Suprapubic skin (tissue), 4 donors: ENCODE measurements around the gene CNEP1R1. TPM values are rescaled to one million over a fixed set of nuclear protein-coding genes. Genes with fewer than 3 reads are reported as not detected.
A peak's percentile ranks its signal among the peaks of the same experiment; 100 is the strongest.

Experiments
- DNase-seq, 2 donors: peaks; one replicate each; pipeline ENCODE4 v3.0.0-alpha.2; 2019; ENCODE audit warnings: low spot score in 2 of 2
- H3K27ac ChIP-seq: fragments of 200-600 bp; sonication (generic); one replicate; pipeline ENCODE4 v1.5.1; 2019
- H3K27me3 ChIP-seq: fragments of 200-600 bp; sonication (generic); one replicate; pipeline ENCODE4 v1.5.1; 2019
- H3K36me3 ChIP-seq: fragments of 200-600 bp; sonication (generic); one replicate; pipeline ENCODE4 v1.5.1; 2019
- H3K4me1 ChIP-seq: fragments of 200-600 bp; sonication (generic); one replicate; pipeline ENCODE4 v1.5.1; 2019
- H3K4me3 ChIP-seq: fragments of 200-600 bp; sonication (generic); one replicate; pipeline ENCODE4 v1.5.1; 2019; ENCODE audit warnings: mild to moderate bottlenecking
- H3K9me3 ChIP-seq: fragments of 200-600 bp; sonication (generic); one replicate; pipeline ENCODE4 v1.5.1; 2019
- EP300 ChIP-seq: sonication (generic); formaldehyde crosslinking; IDR thresholded peaks from one replicate; pipeline ENCODE4 v1.6.1; 2017; ENCODE audit warnings: antibody characterized with exemption
- POLR2A ChIP-seq, 2 donors: fragments of 450-650 bp; IDR thresholded peaks; one replicate each; pipeline ENCODE4 v1.6.1; 2017; ENCODE audit warnings: antibody characterized with exemption in 2 of 2, mild to moderate bottlenecking in 2 of 2, moderate library complexity in 2 of 2
- POLR2AphosphoS5 ChIP-seq, 3 donors: sonication (generic); formaldehyde crosslinking; IDR thresholded peaks; one replicate each; pipeline ENCODE4 v1.6.1; 2017; ENCODE audit warnings: antibody characterized with exemption in 3 of 3
- WGBS: methylation state at CpG from one replicate; pipeline ENCODE4 v1.1.5; 2018; 5-methylcytosine and 5-hydroxymethylcytosine counted together
- total RNA-seq, 4 donors: library from RNA; depleted of rRNA; stranded (reverse); fragments of >200 nt; gene quantifications; one replicate each; pipeline ENCODE4 v1.1.0, GENCODE V29; 2016
- TF ChIP-seq, protein P1 (sequence below), 2 donors: fragments of 200-600 bp in 1 of 2; fragments of 450-650 bp in 1 of 2; sonication (generic) in 1 of 2; IDR thresholded peaks; one replicate each; pipeline ENCODE4 v1.5.1; 2016 to 2019; ENCODE audit warnings: antibody characterized with exemption in 2 of 2, mild to moderate bottlenecking in 1 of 2, moderate library complexity in 1 of 2

The CNEP1R1 gene
- total RNA-seq, 4 donors from 2014 or later: 13.5 to 24.6 (median 16.5) TPM

- Histone ChIP-seq H3K4me3 (peak overlapping the region; percentile 18), H3K9me3 (no peaks in the 10 kb centered on the region), H3K27me3 (no peaks in the 10 kb centered on the region), H3K4me1 (peaks cover 3% of the 10 kb centered on the region), H3K36me3 (no peaks in the 10 kb centered on the region), H3K27ac (no peak overlapping the region)
- WGBS: 61% methylated on average over 13 of the region's 17 CpGs
- TF ChIP-seq POLR2A (IDR thresholded peaks at IDR 0.05): no peak
- TF ChIP-seq, protein P1, sequence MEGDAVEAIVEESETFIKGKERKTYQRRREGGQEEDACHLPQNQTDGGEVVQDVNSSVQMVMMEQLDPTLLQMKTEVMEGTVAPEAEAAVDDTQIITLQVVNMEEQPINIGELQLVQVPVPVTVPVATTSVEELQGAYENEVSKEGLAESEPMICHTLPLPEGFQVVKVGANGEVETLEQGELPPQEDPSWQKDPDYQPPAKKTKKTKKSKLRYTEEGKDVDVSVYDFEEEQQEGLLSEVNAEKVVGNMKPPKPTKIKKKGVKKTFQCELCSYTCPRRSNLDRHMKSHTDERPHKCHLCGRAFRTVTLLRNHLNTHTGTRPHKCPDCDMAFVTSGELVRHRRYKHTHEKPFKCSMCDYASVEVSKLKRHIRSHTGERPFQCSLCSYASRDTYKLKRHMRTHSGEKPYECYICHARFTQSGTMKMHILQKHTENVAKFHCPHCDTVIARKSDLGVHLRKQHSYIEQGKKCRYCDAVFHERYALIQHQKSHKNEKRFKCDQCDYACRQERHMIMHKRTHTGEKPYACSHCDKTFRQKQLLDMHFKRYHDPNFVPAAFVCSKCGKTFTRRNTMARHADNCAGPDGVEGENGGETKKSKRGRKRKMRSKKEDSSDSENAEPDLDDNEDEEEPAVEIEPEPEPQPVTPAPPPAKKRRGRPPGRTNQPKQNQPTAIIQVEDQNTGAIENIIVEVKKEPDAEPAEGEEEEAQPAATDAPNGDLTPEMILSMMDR (IDR thresholded peaks at IDR 0.05): no peak
- TF ChIP-seq POLR2AphosphoS5 (IDR thresholded peaks at IDR 0.05): no peak
- no peak for TF ChIP-seq EP300
- DNase-seq: no peak
These were observed 38.5 kb upstream of the CNEP1R1 start for GRCh38 chr16:49986351-49987124.

GRCh38 chr16:49987381-49987780, 37.6 kb upstream of the CNEP1R1 start:
- Histone ChIP-seq H3K27me3 (no peaks in the 10 kb centered on the region), H3K4me3 (no peak overlapping the region), H3K9me3 (no peaks in the 10 kb centered on the region), H3K4me1 (peaks cover 3% of the 10 kb centered on the region), H3K36me3 (no peaks in the 10 kb centered on the region), H3K27ac (no peak overlapping the region)
- DNase-seq: no peak
- no peak for TF ChIP-seq EP300
- TF ChIP-seq, protein P1 (IDR thresholded peaks at IDR 0.05): no peak
- TF ChIP-seq POLR2AphosphoS5 (IDR thresholded peaks at IDR 0.05): no peak
- no peak for TF ChIP-seq POLR2A (IDR thresholded peaks at IDR 0.05)
- 96% methylated on average over 5 of the region's 5 CpGs for WGBS

DNA sequence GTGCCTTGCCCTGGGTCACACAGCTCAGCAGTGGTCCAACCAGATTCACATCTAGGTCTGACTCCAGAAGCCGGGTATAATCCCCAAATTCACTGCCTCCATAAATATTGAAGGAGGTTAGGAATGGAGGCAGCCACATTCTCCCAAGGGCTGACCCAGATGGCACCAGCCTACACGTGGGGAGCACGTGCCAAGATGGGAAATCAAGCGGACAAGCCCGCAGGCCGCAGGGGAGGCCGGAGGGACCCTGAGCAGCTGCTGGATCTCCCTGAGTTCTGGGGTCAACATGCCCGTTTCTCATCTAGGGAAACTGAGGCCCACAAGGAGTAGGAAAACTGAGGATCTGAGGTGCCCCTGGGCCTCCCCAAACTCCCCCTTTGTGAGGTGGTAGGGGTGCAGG, 32.2 kb upstream of the CNEP1R1 start:
- H3K9me3 ChIP-seq: no peaks in the 10 kb centered on the region
- DNase-seq: no peak
- H3K4me1 ChIP-seq: no peaks in the 10 kb centered on the region
- no peak for TF ChIP-seq POLR2A (IDR thresholded peaks at IDR 0.05)
- TF ChIP-seq POLR2AphosphoS5 (IDR thresholded peaks at IDR 0.05): no peak
- TF ChIP-seq, protein P1 (IDR thresholded peaks at IDR 0.05): no peak
- no peak for TF ChIP-seq EP300
- 93% methylated on average over 8 of the region's 8 CpGs for WGBS
- no peak overlapping the region for H3K4me3 ChIP-seq
- H3K27ac ChIP-seq: no peak overlapping the region
- H3K27me3 ChIP-seq: no peaks in the 10 kb centered on the region
- no peaks in the 10 kb centered on the region for H3K36me3 ChIP-seq

GRCh38 chr16:49993579-49993978, 31.4 kb upstream of the CNEP1R1 start:
- TF ChIP-seq POLR2A (IDR thresholded peaks at IDR 0.05) (no peak), POLR2AphosphoS5 (IDR thresholded peaks at IDR 0.05) (no peak), EP300 (no peak)
- TF ChIP-seq, protein P1 (IDR thresholded peaks at IDR 0.05): no peak
- no peaks in the 10 kb centered on the region for H3K4me1 ChIP-seq
- H3K27ac ChIP-seq: no peak overlapping the region
- no peaks in the 10 kb centered on the region for H3K9me3 ChIP-seq
- H3K4me3 ChIP-seq: no peak overlapping the region
- WGBS: 70% methylated on average over 1 of the region's 1 CpG
- no peaks in the 10 kb centered on the region for H3K36me3 ChIP-seq
- H3K27me3 ChIP-seq: no peaks in the 10 kb centered on the region
- no peak for DNase-seq

DNA sequence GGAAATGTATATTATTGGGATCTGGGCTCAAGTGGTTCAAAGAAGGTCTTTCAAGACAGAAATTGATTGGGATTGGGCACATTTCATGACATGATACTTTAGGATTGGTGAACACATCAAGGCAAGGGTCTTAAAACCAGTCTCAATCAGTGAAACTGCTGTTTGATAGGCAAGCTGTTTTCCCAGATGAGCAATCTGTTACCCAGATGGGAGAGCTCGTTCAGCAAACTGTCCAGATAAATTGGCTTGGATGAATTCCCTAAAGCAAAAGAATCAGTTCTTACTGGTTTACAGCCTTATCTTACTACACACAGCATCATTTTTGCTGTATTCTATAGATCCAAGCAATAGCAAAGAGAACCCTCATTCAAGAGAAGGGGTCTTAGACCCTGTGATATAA, 31.0 kb upstream of the CNEP1R1 start:
- Histone ChIP-seq H3K4me3 (no peak overlapping the region), H3K36me3 (no peaks in the 10 kb centered on the region), H3K9me3 (no peaks in the 10 kb centered on the region), H3K27me3 (no peaks in the 10 kb centered on the region), H3K27ac (no peak overlapping the region), H3K4me1 (no peaks in the 10 kb centered on the region)
- 33% methylated on average over 1 of the region's 1 CpG for WGBS
- no peak for TF ChIP-seq POLR2AphosphoS5 (IDR thresholded peaks at IDR 0.05)
- TF ChIP-seq POLR2A (IDR thresholded peaks at IDR 0.05): no peak
- TF ChIP-seq EP300: no peak
- TF ChIP-seq, protein P1 (IDR thresholded peaks at IDR 0.05): no peak
- no peak for DNase-seq
